Endometrial microvascular endothelial cells (primary cell): ENCODE results near the gene THAP12. TPM values are rescaled to one million over a fixed set of nuclear protein-coding genes. Genes with fewer than 3 reads are reported as not detected.
"Not testable (repeated sequence)": the region's sequence is repeated elsewhere in the genome, so short reads cannot be mapped to it uniquely, and the experiment has no call there.

Experiments
- in situ Hi-C: cut with HindIII; loops from 2 replicates; pipeline ENCODE4 v1.10.0; 2017; ENCODE audit warnings: low sequenced_read_pairs, low pct_unique_long_range_greater_than_20kb; ENCODE audit errors: inconsistent ontology term
- total RNA-seq: library from RNA; depleted of rRNA; stranded (reverse); fragments of >200 nt; gene quantifications from one replicate; pipeline ENCODE4 v1.2.3, GENCODE V29; 2015; ENCODE audit errors: inconsistent ontology term

Gene THAP12
- total RNA-seq, 1 donor from 2014 or later, result 30.8 TPM

GRCh38 chr11:76334826-76335389, 46.0 kb downstream of the THAP12 start:
- in situ Hi-C loops, result no loop called here

GRCh38 chr11:76330651-76331050, 50.3 kb downstream of the THAP12 start:
- in situ Hi-C loops, result no loop called here

- in situ Hi-C loops, result no loop called here
Observed at GRCh38 chr11:76329983-76330382, 50.9 kb downstream of the THAP12 start.

GRCh38 chr11:76329084-76329648, 51.8 kb downstream of the THAP12 start:
- in situ Hi-C loops, result no loop called here

GRCh38 chr11:76327756-76328388, 53.1 kb downstream of the THAP12 start:
- in situ Hi-C loops, result no loop called here

- in situ Hi-C loops, result no loop called here
Observed at GRCh38 chr11:76327202-76327601, 53.7 kb downstream of the THAP12 start.

- in situ Hi-C loops, result no loop called here
Observed at GRCh38 chr11:76325185-76325584, 55.7 kb downstream of the THAP12 start.

GRCh38 chr11:76323804-76324203, 57.1 kb downstream of the THAP12 start:
- in situ Hi-C loops, result no loop called here

GRCh38 chr11:76323375-76323774, 57.6 kb downstream of the THAP12 start:
- in situ Hi-C loops, result not testable (repeated sequence)

GRCh38 chr11:76322942-76323341, 58.0 kb downstream of the THAP12 start:
- in situ Hi-C loops, result no loop called here

- in situ Hi-C loops, result no loop called here
Observed at GRCh38 chr11:76322540-76322939, 58.4 kb downstream of the THAP12 start.

GRCh38 chr11:76321820-76322524, 59.0 kb downstream of the THAP12 start:
- in situ Hi-C loops, result no loop called here

GRCh38 chr11:76321340-76321739, 59.6 kb downstream of the THAP12 start:
- in situ Hi-C loops, result no loop called here

- in situ Hi-C loops, result no loop called here
Observed at GRCh38 chr11:76320929-76321328, 60.0 kb downstream of the THAP12 start.

- in situ Hi-C loops, result not testable (repeated sequence)
Observed at GRCh38 chr11:76319798-76320197, 61.1 kb downstream of the THAP12 start.

GRCh38 chr11:76318744-76319384, 62.1 kb downstream of the THAP12 start:
- in situ Hi-C loops, result no loop called here

- in situ Hi-C loops, result no loop called here
Observed at GRCh38 chr11:76317296-76317695, 63.6 kb downstream of the THAP12 start.

- in situ Hi-C loops, result no loop called here
Observed at GRCh38 chr11:76316726-76317125, 64.2 kb downstream of the THAP12 start.

- in situ Hi-C loops, result no loop called here
Observed at GRCh38 chr11:76315182-76315853, 65.6 kb downstream of the THAP12 start.
